Measurements from ENCODE around the gene FTO. TPM values are rescaled to one million over a fixed set of nuclear protein-coding genes. Genes with fewer than 3 reads are reported as not detected.

FTO gene
- total RNA-seq, 6 experiments from 2014 or later = 93.7 to 107 (median 105) TPM

GRCh38 chr16:54059319-54059718 is 355.4 kb downstream of the FTO start:
- Mint-ChIP-seq H3K4me1 (ENCODE audit: low read depth) (peaks cover 5% of the 10 kb centered on the region; the same call in 1 of the 2 replicates), H3K27ac (no peak overlapping the region), H3K4me3 (no peak overlapping the region), H3K27me3 (ENCODE audit: insufficient read depth) (no peaks in the 10 kb centered on the region), H3K36me3 (ENCODE audit: low read depth) (no peaks in the 10 kb centered on the region), H3K9me3 (no peaks in the 10 kb centered on the region)
- no peak for TF ChIP-seq CTCF (IDR thresholded peaks at IDR 0.05)
- no peak for DNase-seq

- no peak for DNase-seq
- Mint-ChIP-seq H3K4me1 (ENCODE audit: low read depth) (peaks cover 4% of the 10 kb centered on the region; the same call in 1 of the 2 replicates), H3K27me3 (ENCODE audit: insufficient read depth) (no peaks in the 10 kb centered on the region), H3K4me3 (no peak overlapping the region), H3K9me3 (no peaks in the 10 kb centered on the region), H3K36me3 (ENCODE audit: low read depth) (no peaks in the 10 kb centered on the region; the same call in 1 of the 2 replicates), H3K27ac (no peak overlapping the region)
- no peak for TF ChIP-seq CTCF (IDR thresholded peaks at IDR 0.05)
Observed at GRCh38 chr16:54060599-54061421, 356.9 kb downstream of the FTO start.

GRCh38 chr16:54061454-54061853 is 357.5 kb downstream of the FTO start:
- H3K9me3 Mint-ChIP-seq = no peaks in the 10 kb centered on the region
- no peak for DNase-seq
- no peak for TF ChIP-seq CTCF (IDR thresholded peaks at IDR 0.05)
- no peak overlapping the region for H3K4me3 Mint-ChIP-seq
- no peaks in the 10 kb centered on the region for H3K27me3 Mint-ChIP-seq (ENCODE audit: insufficient read depth)
- H3K27ac Mint-ChIP-seq = no peak overlapping the region
- no peaks in the 10 kb centered on the region; the same call in 1 of the 2 replicates for H3K36me3 Mint-ChIP-seq (ENCODE audit: low read depth)
- H3K4me1 Mint-ChIP-seq (ENCODE audit: low read depth) = peaks cover 4% of the 10 kb centered on the region

- no peaks in the 10 kb centered on the region for H3K27me3 Mint-ChIP-seq (ENCODE audit: insufficient read depth)
- TF ChIP-seq CTCF (IDR thresholded peaks at IDR 0.05) = no peak
- no peak for DNase-seq
- H3K27ac Mint-ChIP-seq = no peak overlapping the region
- H3K4me3 Mint-ChIP-seq = no peak overlapping the region
- no peaks in the 10 kb centered on the region; the same call in 1 of the 2 replicates for H3K36me3 Mint-ChIP-seq (ENCODE audit: low read depth)
- H3K9me3 Mint-ChIP-seq = no peaks in the 10 kb centered on the region
- peaks cover 8% of the 10 kb centered on the region for H3K4me1 Mint-ChIP-seq (ENCODE audit: low read depth)
Observed at GRCh38 chr16:54062361-54063278, 358.7 kb downstream of the FTO start.

- H3K9me3 Mint-ChIP-seq = no peaks in the 10 kb centered on the region
- TF ChIP-seq CTCF (IDR thresholded peaks at IDR 0.05) = no peak
- H3K36me3 Mint-ChIP-seq (ENCODE audit: low read depth) = no peaks in the 10 kb centered on the region; the same call in 1 of the 2 replicates
- H3K27ac Mint-ChIP-seq = no peak overlapping the region
- H3K4me1 Mint-ChIP-seq (ENCODE audit: low read depth) = peaks cover 8% of the 10 kb centered on the region
- H3K4me3 Mint-ChIP-seq = no peak overlapping the region
- no peaks in the 10 kb centered on the region for H3K27me3 Mint-ChIP-seq (ENCODE audit: insufficient read depth)
- DNase-seq = no peak
Observed at GRCh38 chr16:54063279-54063773, 359.4 kb downstream of the FTO start.

All from HFFc6 (cell line).